Measurements from ENCODE around the gene MLN.

Gene MLN

DNA sequence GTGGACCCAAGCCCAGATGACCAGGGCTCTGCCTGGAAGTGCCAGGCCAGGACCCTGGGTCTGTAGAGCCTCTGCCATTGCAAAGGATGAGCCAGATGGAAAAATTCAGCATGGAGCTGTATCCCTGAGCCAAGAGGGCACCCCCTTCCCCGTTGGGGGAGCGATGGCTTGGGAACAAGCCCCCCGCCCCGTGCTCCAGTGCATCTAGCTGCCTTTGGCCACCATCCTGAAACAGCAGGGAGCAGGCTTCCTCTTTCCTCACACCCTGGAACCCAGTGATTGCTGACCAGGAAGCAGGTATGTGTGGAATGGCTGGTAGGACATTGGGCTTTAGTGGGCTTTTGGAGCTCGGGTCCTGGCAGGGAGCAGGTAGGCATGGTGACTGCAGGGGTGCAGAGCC, 2.2 kb downstream of the MLN start:
- DNase-seq (ENCODE audit: insufficient read length, low spot score), result no peak
- TF ChIP-seq, protein P1, sequence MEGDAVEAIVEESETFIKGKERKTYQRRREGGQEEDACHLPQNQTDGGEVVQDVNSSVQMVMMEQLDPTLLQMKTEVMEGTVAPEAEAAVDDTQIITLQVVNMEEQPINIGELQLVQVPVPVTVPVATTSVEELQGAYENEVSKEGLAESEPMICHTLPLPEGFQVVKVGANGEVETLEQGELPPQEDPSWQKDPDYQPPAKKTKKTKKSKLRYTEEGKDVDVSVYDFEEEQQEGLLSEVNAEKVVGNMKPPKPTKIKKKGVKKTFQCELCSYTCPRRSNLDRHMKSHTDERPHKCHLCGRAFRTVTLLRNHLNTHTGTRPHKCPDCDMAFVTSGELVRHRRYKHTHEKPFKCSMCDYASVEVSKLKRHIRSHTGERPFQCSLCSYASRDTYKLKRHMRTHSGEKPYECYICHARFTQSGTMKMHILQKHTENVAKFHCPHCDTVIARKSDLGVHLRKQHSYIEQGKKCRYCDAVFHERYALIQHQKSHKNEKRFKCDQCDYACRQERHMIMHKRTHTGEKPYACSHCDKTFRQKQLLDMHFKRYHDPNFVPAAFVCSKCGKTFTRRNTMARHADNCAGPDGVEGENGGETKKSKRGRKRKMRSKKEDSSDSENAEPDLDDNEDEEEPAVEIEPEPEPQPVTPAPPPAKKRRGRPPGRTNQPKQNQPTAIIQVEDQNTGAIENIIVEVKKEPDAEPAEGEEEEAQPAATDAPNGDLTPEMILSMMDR (IDR thresholded peaks at IDR 0.05; ENCODE audit: insufficient read depth, missing control alignments), result no peak
- no peak for FAIRE-seq

DNA sequence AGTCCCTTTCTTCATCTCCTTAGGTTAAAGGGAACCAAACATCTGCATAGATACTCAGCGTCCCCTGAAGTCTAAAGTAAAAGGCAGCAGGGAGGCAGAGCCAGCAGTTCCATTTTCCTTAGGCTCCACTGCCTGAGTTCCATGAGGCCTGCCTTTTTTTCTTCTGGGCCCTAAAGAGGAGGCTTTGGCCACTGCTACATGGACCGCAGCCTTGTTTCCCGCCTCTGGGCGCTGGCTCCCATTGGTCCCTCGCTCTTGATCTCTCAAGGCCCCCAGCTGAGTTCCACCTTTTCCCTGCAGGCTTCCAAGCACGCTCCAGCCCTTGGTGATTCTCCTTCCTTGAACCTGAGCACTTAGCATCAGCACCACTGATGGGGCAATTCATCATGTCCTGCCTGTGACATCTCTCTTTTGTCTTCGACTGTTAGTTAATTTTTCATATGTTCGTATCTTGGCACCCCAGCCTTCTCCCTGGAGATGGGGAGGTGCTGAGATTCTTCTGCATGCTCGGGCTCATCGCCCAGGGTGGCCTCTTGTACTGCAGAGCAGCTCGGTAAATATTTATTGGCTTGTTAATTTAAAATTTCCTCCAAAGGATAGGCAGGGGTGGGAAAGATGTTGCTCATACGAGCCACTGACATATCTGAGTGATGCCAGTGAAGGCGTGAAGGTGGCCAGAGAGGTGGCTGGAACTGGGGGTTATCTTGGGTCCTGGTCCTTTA, 3.4 kb downstream of the MLN start:
- no peak for DNase-seq (ENCODE audit: insufficient read length, low spot score)
- TF ChIP-seq, protein P1 (IDR thresholded peaks at IDR 0.05; ENCODE audit: insufficient read depth, missing control alignments), result no peak
- FAIRE-seq, result no peak

DNA sequence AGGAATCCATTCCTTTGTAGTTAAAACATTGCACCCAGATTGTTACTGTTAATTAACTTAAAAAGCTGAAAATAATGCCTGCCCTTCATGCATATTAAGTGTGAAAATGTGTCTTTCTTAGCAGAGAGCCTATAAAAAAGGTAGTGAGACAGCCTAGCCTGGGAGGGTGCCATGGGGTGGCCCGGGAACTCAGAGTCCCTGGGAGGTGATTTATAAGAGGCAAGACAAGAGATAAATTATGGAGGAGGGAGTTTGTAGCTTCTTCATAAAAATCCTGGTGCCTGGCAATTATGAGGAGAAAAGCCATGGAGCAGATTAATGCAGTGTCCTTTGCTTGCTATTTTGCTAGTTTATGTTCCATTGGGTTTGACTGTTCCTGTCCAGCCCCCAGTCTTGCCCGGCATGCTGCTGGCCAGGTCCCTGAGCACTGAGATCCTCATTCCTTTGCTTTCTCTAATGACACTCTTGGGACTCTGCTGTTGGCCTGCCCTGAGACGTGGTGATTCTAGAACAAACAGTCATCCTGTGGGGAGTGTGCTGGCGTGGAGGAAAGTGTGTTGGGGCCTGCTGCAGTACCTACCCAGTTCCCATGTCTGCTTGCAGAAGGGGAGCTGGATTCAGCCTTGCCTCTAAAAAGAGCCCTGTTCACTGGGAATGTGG, 4.2 kb downstream of the MLN start:
- FAIRE-seq (no peak), DNase-seq (ENCODE audit: insufficient read length, low spot score) (no peak)
- TF ChIP-seq, protein P1 (IDR thresholded peaks at IDR 0.05; ENCODE audit: insufficient read depth, missing control alignments), result no peak

DNA sequence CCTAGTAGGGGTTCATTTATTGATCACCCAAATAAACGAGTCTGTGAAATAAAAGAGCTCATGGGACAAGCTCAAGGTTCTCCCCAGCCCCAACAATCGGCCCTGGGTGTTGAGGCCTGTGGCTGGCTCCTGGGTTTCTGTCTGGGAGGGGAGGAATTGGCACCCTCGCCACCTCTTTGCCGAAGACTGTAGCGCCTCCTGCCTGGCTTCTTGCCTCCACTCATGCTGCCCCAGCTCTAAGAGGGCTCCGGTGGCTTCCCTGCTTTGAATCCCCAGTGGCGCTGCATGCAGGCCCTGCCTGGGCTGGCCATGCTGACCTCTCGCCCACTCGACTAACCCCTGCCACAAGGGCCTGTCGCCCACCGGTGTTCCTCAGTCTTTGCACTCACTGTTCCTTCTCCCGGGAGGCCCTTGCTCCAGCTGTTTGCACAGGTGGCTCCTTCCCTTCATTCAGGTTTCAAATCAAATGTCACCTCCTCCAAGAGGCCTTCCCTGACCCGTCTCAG, 5.4 kb downstream of the MLN start:
- FAIRE-seq, result no peak
- TF ChIP-seq, protein P1 (IDR thresholded peaks at IDR 0.05; ENCODE audit: insufficient read depth, missing control alignments), result no peak
- no peak for DNase-seq (ENCODE audit: insufficient read length, low spot score)

DNA sequence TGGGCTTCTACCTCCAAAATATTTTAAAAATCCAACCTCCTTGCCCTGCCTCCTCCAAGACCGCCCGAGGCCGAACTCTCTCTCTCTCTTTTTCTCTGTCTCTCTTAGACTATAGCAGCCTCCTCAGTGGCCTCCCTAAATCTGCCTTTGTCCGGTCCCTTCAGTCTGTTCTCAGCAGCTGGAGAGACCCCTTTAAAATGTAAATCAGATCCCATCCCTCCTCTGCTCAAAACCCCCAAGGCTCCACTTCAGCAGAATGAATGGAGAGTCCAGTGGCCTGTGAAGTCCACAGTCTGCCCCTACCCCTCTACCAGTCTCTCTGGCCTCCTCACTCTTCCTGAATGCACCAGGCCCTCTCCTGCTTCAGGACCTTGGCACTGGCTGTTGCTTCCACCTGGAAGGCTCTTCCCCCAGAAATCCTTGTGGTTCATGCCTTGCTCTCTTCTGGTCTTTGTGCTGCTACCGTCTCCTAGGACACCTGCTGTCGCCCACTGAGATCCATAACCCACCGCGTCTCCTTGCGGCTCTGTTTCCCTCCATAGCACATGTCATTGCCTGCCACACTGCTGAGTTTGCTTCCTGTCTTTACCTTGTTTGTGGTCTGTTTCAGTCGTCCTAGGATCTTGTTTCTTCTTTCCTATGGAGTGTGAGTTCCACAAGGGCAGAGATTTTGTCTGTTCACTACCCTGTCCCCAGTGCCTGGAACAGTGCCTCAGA, 6.0 kb downstream of the MLN start:
- TF ChIP-seq, protein P1 (IDR thresholded peaks at IDR 0.05; ENCODE audit: insufficient read depth, missing control alignments), result no peak
- no peak for FAIRE-seq
- DNase-seq (ENCODE audit: insufficient read length, low spot score), result no peak

DNA sequence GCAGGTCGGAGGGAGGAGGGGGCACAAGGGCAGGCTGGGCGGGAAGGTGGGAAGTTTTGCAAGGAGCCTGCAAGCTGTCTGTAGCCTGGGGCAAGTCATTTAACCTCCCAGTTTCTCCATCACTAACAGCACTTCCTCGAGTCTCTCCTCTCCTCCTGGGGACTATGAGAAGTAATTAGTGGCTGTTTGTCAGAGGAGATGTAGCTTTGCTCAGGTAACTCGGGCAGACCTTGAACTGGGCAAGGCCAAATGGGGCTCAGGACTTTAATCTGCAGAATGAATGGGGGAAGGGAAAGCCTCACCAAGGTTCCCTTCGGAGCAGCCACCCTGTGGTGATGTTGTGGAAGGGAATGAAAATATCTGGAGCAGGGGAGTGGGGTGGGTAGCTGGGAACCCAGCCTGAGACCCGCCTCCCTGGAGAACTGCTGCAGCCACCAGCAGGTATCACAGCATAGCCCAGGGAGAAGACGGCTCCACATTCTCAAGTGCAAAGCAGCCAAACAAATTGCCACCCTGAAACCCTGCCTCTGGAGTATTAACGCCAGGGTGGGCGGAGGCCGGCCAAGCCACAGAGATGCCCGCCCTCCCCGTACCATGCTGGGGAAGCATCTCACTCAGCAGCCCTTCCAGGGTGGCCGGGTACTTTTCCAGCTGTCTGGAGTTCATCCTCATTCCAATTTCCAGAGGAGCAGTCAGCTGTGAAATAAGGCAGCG, 8.7 kb downstream of the MLN start:
- DNase-seq (ENCODE audit: insufficient read length, low spot score) (no peak), FAIRE-seq (no peak)
- TF ChIP-seq, protein P1 (IDR thresholded peaks at IDR 0.05; ENCODE audit: insufficient read depth, missing control alignments), result no peak
